ENCODE results near the gene IL34.

The IL34 gene

DNA sequence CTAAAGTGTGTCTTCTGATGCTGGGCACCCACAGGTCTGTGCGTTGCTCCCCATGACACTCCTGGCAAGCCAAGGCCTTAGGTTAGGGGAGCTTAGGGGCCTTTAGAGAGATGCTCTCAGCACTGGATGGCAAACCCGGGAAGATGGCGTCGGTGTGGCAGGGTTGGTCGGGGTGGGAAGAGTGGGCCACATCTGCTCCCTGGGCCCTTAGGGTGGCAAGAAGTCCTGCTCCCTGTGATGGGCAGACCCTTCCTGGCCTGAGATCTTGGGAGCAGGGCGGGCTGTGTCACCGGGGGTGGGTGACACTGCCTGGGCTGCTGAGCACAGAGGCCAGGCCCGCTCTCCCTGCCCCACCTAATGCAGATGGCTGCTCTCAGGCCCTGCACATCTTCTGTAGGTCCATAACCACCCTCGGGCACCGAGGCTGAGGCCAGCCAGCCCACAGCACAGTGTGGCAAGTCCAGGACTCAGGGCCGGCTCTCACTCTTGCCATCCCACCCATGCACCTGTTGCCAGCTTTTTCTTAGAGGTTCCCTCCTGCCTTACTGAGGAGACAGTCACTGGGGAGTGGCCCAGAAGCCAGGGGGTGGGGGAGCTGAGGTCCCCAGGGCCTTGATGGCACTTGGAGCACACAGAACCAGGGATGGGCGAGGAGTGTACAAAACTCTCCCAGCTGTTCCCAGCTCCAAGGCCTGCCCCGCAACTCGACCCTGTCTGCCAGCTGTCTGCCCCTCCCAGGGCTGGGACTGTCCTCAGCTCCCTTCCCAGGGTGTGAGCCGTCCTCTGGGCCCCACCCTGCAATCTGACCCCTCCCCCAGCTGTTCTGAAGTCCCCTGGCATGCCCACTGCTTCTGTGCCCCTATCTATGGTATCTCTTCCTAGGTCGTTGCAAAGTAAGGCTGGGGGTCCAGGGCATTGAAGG, 43.9 kb downstream of the IL34 start:
- no peak for DNase-seq

- no peak for DNase-seq
Measured at GRCh38 chr16:70691223-70692129, 45.1 kb downstream of the IL34 start.

DNA sequence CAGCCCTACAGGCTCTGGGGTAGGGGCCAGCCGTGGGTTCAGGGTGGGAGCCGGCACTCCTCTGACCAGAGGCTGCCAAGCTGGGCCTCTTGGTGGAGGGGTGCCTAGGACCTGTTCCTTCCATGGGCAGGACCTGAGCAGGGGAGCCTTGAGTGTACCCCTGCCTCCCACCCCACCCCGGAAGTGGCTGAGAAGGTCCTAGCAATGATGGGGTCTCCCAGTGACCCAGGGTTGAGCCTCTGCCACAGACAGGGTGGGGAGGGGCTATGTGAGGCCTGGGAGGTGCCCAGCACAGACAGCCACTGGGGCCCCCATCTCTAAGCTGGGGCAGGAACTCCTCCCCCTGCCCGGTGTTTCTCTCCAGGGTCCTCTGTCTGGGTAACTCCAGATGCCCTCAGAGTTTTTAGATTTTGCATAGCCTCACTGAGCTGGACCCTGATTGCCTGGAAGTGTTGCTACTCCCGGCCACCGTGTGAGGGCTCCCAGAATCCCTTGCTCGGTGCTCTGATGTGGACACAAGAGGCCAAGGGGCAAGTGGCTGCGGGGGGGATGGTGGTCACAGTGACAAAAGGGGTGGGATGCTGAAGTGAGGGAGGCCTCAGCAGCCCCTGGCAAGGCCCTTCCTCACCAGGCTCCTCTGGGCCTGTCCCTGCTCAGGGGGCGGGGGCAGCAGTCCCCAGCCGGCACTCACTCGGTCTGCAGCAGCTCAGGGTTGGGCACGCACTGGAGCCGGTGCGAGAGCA, 45.9 kb downstream of the IL34 start:
- DNase-seq, result no peak

DNA sequence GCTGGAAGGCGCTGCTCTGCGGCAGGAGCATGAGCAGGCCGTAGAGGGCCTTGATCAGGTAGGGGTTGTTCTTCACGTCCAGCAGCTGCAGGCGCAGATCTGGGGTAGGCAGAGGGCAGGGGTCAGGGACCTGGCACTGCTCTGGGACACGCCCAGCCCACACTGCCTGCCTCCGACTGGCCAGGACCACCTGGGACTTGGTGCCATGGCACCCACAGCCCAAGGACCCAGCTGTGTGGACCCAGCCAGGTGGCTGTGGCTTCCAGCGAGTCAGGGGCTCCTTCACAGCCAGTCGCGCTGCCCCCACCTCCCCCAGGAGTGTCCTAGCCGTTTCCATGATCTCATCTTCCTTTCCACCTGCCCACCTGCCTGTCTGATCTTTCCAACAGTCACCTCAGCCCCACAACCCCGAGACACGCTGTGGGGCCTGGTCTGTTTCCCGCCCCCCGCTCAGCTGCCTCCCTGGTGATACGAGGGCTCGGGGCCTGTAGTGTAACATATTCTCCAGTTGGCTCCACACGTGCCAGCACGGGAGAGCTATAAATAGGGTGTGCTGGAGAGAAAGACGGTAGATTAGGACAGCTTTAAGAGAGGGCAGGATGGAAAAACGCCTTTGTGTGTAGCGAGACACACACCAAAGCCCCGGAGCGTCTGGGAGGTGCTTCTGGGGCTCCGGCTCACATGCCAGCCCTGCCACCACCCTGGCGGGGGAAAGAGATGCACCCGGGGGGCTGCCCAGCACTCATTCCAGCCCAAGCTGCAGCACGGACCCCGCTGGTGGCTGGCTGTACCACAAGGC, 46.7 kb downstream of the IL34 start:
- DNase-seq, result no peak

DNA sequence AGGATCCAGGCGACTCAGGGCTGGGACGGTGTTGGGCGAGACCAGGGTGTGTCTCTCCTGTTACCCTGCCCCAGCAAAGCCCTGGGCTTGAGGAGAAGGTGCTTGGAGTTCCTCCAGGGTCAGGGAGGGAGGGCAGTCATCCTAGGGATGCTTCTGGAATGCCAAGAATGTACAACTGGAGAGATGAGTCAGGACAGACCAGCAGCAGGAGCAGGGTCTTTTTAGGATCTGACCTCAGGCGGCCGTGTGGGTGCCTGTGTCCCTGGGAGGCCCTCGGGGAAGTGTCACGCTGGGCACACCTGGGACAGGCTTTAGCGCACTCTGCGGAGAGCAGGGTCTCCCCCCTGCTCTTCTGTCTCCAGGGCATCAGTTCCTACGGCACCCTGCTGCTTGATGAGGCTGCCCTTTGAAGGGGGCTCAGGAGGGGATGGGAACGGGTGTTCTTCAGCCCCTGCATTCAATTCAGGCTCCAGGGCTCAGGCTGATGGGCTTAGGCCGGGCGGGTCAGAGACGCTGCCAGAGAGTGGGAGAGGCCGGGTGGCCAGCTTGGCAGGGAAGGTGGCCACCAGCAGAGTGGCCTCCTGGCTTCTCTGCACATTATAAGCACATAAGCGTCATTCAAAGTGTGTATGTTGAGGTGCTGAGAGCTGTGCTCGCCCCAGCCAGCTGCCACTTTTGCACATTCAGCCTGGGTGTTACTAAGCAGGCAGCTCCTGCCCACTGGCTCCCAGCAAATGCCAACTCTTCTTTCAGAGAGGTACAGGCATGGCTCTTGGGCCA, 47.9 kb downstream of the IL34 start:
- DNase-seq, result no peak

GRCh38 chr16:70694868-70695218, 48.5 kb downstream of the IL34 start:
- no peak for DNase-seq

DNA sequence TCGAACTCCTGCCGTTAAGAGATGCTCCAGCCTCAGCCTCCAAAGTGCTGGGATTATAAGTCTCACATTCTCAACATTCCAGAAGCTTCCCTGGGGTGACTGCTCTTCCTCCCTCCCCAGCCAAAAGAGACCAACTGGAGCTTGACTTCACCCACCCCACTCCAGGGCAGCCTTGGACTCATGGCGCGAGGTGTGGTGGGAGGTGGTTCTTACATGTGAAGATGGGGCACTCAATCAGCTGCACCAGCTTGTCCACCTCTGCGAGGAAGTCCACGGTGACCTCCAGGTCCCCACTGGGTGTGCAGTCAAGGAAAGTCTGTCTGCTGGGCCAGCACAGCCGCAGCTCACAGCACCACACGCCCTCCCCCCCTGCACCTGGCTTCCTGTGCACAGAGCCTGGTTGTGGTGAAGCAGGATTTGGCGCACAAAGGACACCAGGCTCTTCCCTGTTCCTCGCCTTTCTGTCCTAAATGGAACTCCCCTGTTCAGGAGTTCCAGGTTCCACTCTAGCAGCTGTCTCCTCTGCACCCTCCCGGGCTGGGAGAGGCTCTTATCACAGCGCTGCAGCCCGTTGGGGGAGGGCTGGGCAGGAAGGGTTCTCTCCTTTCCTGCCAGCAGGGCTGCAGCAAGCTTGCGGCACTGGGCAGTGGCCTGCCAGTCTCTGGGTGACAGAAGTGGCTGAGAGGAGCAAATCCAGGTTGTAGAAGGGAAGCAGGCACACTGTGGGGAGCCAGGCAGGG, 49.1 kb downstream of the IL34 start:
- DNase-seq, result no peak

GRCh38 chr16:70696355-70696754, 50.0 kb downstream of the IL34 start:
- no peak for DNase-seq

GRCh38 chr16:70696952-70697593, 50.7 kb downstream of the IL34 start:
- DNase-seq, result no peak

DNA sequence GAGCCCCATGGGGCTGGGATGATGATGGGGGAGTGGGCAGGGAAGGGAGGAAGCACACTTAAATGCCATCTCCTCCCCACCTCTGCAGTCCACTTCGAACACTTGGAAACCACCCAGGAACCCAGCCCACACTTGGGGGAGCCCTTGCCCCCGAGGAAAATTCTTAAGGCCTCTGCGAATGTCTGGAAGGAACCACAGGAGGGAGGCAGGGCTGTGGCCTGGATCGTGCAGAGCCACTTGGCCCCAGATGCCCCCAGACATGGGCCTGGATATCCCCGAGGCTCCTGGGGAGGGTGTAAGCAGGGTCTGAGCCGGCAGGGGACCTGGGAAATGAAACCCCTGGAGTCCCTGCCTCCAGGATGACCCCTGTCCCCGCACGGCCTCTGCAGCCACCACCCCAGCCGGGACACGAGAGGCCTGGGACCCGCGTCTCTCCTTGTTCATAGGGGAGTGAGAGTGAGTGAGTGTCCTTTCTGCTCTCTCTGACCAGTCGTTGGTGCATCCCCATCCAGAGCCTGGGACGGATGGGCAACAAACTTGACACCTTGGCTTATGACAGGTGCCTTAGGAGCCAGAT, 51.3 kb downstream of the IL34 start:
- DNase-seq, result no peak

- no peak for DNase-seq
Measured at GRCh38 chr16:70698901-70699300, 52.5 kb downstream of the IL34 start.

DNA sequence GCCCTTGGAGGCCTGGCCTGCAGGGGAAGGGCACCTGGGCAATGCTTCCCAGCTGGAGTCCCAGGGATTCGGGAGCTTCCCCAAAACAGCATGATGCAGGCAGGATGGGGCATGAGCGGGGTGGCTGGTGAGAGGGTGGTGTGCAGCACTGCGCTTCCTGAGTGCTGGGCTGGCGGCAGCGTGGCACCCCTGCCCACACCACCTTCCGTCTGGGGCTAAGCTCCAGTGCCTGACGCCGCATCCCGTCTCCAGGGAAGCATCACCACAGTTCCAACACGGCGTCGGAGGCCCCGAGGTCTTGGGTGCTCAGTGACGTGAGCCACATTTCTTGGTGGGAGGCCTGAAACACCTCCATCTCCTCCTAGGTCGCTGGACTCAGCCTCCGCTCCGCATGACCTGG, 53.3 kb downstream of the IL34 start:
- no peak for DNase-seq

DNA sequence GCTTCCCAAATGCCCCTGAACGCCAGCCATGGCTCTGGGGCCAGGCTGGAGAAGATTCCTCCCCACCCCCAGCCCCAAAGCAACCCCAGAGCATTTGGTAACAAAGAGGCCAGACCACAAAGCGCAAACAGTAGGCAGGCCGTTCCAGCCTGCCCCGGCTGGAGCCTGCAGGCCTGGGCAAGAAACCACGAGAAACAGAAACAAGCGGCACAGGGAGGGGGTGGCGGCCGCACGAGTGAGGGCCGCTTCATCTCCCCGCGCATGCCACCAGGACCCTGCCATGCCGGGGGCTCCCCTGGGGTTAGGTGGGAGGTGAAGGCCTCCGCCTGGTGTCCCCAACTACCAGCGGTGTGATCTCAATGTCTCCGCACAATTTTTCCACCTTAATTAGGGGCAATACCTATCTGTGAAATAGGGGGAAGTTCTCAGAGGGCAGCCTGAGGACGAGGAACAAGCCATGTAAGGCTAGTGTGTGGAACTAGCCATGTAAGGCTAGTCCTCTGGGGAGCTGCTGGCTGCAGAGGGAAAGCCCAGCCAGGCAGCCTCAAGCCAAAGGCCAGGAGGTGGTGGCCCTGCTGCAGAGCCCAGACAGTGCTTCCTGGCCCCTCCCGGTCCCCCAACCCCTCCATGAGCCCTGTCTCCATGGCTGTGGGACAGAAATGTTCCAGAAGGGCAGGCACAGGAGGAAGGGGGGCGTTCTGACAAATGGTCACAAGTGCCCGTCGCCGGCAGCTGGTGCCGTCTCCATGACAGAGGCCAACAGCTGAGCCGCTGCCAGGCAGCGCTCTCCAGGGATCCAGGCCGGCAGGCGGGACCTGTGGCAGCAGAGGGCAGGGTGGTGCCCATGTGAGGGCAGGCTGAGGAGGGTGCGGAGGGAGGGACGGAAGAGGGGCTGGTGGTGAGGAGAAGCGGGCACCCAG, 54.0 kb downstream of the IL34 start:
- DNase-seq, result no peak

GRCh38 chr16:70701036-70701435, 54.7 kb downstream of the IL34 start:
- DNase-seq, result no peak

DNA sequence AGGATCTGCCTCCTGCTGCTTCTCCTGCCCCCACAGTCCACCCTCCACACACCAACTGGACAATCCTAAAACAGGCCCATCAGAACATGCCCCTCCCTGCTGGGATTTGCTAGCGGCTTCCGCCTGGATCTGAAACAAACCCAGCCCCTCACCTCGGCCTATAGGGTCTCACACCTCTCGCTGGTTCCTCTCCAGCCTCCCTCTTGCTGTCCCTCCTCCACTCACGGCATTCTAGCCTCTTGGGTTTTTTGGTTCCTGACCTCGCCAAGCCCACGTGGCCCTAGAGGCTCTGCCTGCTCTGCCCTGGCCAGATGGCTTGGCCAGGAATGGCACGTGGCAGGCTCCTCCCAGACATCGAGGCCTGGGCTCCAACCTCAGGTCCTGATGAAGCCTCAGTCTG, 55.2 kb downstream of the IL34 start:
- no peak for DNase-seq

- DNase-seq, result no peak
Measured at GRCh38 chr16:70701998-70702397, 55.6 kb downstream of the IL34 start.

- no peak for DNase-seq
Measured at GRCh38 chr16:70702624-70703023, 56.3 kb downstream of the IL34 start.

DNA sequence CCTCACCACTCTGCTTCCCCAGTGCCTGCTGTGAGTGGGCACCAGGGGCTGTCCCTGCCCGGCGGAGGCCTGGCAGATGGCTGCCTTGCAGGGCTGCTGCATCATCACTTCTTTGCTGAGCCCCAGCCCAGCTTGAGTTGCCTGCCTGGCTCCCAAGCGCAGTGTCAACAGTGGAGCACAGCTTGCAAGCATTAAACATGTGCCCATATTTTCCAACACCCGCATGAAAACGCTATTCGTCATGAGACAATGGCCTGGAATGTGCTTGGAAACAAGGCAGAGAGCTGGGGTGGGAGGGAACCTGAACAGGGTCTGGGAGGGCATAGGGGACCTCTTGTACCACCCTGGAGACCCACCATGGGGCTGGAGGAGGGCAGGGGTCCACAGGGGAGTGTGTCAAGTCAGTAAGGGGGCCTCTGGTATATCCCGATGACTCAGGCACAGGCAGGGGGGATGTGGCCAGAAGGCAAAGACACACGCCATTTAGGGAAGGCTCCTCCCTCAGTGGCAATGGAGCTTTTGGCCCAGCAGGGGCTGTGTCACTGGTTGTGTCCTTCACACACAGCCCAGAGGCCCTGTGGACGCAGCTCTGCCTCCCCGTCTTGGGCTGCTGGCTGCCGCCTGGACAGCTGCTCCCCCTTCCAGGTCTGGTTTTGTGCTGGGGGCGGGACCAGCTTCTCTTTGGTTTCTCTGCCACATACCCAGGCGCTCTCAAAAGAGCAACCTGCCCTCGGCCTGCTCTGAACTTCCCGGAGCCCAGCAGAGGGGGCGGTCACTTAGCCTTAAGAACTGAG, 56.9 kb downstream of the IL34 start:
- DNase-seq, result no peak
